ENCODE results near the gene PPIG.
"Not testable (repeated sequence)": the region's sequence is repeated elsewhere in the genome, so short reads cannot be mapped to it uniquely, and the experiment has no call there.

Gene PPIG

DNA sequence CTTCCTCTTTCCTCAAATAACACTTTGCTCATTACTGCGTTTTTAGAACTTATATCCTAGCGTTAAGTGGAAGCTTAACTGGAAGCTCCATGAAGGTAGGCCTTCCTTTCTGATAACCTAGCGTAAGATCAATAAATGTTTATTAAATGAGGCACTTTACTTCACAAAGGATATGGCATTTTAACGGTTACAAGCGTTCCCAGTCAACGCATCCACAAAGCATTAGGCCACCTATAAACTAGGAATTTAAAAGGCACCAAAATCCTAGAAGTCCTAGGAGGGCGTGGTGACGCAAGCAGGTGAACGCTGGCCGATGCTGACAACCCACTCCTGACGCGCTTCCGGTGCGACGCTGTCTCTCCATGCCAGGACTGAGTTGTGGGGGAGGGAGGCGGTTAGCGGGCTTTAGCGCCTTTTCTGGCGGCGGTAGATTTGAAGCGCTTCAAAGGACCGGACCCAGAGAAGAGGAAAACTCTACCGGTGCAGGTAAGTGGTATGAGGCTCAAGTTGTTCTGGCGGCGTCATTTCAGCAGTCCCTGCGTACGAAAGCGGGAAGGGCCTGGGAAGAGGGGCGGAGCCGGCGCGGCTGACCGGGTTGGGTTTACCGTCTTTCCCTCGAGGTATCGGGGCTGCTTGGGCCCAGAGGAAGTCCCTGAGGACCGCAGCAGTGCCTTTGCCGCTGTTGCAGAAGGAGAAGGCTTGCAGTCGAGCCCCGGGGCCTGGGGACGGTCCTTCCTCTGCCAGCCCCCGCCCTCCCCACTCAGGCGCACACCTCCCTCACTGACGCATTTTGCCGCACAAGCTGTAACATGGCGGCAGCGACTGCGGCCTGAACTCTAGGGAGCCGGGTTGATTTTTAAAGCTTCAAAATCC lies at the start of gene PPIG:
PPIG (plus strand) TSS at position 347 of the 873 bp plus-strand sequence. CDS start 19,691 bp downstream, outside the sequence.
- DNase-seq, result peak; percentile 93

- DNase-seq, result not testable (repeated sequence)
Observed at GRCh38 chr2:169539460-169539859, 44.7 kb upstream of the PPIG start.

DNA sequence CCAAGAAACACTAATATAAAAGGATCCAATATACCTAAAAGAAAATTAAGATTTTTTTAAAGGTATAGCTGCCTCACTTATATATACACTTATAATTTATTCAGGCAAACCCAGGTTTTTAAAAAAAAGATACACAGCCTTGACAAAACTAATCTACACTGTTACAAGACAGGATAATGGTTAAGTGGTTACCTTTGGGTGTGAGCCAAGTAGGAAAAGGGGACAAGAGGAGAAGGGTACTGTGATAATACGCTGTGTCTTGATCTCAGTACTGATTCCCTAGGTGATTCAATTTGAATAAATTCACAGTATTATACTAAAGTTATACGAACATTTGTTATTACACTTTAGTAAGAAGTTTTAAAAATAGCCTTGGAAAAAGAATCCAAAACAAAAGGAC lies 44.0 kb upstream of the PPIG start:
- no peak for DNase-seq

DNA sequence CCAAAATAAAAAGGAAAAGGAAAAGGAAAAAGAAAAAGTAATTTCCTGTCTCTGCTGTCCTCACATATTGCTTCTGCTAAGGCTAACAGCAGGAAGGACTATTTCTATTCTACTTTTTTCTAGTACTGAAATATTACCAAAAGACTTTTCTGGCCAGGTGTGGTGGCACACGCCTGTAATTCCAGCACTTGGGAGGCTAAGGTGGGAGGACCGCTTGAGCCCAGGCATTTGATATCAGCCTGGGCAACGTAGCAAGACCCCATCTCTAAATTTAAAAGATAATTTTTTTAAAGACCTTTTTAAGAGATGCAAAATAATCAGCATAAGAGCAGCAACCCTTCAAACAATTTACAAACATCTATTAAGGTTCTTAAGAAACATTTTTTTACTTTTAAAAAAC lies 41.7 kb upstream of the PPIG start:
- DNase-seq, result no peak

GRCh38 chr2:169546756-169547155 lies 37.4 kb upstream of the PPIG start:
- DNase-seq, result peak; percentile 32

GRCh38 chr2:169561364-169561763 lies 22.8 kb upstream of the PPIG start:
- DNase-seq, result no peak

- not testable (repeated sequence) for DNase-seq
Observed at GRCh38 chr2:169562084-169562483, 22.1 kb upstream of the PPIG start.

- no peak for DNase-seq
Observed at GRCh38 chr2:169562519-169562918, 21.6 kb upstream of the PPIG start.

DNA sequence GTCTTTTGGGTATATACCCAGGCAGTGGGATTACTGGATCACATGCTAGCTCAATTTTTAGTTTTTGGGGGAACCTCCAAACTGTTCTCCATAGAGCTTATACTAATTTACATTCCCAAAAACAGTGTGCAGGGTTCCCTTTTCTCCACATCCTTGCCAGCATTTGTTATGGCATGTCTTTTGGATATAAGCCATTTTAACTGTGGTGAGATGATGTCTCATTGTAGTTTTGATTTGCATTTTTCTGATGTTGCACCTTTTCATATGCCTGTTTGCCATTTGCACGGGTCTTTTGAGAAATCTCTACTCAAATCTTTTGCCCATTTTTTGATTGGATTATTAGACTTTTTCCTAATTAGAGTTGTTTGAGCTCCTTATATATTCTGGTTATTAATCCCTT lies 18.5 kb upstream of the PPIG start:
- no peak for DNase-seq

GRCh38 chr2:169569948-169570347 lies 14.2 kb upstream of the PPIG start:
- no peak for DNase-seq

DNA sequence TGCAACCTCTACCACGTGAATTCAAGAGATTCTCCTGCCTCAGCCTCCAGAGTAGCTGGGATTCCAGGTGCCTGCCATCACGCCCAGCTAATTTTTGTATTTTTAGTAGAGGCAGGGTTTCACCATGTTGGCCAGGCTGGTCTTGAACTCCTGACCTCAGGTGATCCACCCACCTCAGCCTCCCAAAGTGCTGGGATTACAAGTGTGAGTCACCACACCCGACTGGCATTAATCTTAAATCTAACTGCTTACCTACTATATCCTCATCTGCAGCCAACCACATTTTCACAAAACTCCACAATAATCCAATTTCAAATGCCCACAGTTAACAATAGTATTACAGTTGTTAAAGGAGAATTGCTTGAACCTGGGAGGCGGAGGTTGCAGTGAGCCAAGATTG lies 13.4 kb upstream of the PPIG start:
- DNase-seq, result not testable (repeated sequence)

- no peak for DNase-seq
Observed at GRCh38 chr2:169571571-169571970, 12.6 kb upstream of the PPIG start.

DNA sequence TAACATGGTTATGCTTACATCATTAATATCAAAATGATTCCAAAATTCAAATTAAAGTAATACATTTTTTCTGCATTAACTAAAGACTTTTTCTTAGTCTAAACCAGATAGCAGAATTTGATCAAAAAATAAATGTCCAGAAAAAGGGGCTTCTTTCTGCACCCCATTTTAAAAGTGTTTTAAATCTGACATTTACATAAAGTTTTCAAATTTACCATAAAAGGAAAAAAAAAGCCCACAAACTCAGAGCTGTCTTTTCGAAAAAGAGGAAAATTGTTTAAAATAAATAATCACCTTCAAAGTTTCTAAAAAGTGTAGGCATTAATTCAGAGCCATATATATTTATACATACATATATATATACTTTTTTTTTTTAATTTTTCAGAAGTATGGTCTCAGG lies 12.0 kb upstream of the PPIG start:
- no peak for DNase-seq

- no peak for DNase-seq
Observed at GRCh38 chr2:169572821-169573159, 11.4 kb upstream of the PPIG start.

DNA sequence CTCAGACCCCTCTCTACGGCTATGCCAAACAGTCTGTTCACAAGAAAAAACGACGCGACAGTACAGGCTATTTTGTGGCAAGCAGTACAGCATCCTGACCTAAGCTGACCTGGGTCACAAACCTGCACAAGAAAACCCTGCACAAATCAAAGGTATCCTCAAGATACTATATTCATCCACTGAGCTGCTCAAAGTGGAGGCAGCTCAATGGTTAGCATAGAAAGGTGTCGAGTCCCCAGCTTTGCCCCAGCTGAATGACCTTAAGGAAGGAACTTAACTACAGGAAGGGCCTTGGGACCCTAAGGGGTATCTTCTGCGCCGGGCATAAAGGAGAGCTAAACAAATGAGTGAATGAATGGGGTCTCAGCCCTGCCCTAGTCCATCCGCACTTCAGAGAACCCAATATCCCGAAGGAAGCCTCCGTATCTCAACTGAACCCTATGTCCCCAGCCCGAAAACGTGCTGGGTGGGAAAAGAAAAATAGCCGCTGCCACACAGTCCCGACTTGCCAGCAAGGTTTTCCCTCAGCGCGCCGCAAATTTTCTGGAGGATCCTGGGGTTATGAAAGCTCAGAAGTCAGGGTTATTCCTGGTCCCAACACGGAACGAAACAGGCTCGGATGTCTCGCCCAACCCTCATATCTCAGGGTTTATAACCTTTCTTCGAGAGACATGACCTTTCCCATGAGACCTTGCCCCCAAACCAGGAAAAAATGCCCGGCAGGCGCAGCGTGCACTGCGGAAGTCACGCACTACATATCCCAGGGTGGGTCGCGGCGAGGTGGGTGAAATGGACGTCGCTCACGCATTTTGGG lies 10.8 kb upstream of the PPIG start, which contains the start of gene FASTKD1:
FASTKD1 (minus strand) TSS at position 706 of the 814 bp plus-strand sequence. CDS start 1,836 bp downstream, outside the sequence.
- DNase-seq, result peak; percentile 96

DNA sequence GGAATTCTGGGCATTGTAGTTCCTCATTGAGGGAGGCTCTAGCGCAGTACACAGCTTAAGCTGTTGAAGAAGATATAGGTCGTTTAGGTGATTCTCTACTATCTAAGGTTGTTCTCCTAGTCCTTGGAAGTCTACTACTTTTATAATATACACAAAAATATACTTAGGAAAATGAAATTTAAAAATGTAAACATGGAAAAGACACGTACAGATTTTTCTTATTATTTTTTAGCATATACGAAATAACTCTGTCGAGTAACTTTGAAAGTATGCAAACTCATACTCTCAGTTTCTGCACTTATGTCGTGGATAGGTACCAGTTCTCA lies 10.2 kb upstream of the PPIG start:
- DNase-seq, result no peak

GRCh38 chr2:169574539-169574938 lies 9.6 kb upstream of the PPIG start:
- DNase-seq, result not testable (repeated sequence)

DNA sequence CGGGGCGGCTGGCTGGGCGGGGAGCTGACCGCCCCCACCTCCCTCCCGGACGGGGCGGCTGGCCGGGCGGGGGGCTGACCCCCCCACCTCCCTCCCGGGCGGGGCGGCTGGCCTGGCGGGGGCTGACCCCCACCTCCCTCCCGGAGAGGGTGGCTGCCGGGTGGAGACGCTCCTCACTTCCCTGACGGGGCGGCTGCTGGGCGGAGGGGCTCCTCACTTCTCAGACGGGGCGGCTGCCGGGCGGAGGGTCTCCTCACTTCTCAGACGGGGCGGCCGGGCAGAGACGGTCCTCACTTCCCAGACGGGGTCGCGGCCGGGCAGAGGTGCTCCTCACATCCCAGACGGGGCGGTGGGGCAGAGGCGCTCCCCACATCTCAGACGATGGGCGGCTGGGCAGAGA lies 8.9 kb upstream of the PPIG start:
- not testable (repeated sequence) for DNase-seq

DNA sequence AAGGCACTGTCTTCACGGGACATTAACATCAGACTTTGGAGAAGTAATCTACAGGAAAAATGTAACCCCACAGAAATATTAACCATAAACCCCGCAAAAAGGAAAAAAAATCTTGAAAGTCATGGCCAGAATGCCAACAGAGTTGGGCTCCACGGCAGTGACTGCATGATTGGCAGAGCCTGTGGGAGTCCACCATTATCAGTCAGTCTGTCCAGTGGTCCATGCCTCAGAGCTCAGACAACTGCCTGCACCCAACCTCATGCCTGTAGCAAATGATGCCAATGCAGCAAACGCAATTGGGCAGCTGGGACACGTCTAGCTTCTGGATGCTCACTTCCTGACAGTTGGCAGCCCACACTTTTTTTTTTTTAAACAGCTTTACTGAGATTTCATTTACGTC lies 5.1 kb upstream of the PPIG start:
- no peak for DNase-seq

DNA sequence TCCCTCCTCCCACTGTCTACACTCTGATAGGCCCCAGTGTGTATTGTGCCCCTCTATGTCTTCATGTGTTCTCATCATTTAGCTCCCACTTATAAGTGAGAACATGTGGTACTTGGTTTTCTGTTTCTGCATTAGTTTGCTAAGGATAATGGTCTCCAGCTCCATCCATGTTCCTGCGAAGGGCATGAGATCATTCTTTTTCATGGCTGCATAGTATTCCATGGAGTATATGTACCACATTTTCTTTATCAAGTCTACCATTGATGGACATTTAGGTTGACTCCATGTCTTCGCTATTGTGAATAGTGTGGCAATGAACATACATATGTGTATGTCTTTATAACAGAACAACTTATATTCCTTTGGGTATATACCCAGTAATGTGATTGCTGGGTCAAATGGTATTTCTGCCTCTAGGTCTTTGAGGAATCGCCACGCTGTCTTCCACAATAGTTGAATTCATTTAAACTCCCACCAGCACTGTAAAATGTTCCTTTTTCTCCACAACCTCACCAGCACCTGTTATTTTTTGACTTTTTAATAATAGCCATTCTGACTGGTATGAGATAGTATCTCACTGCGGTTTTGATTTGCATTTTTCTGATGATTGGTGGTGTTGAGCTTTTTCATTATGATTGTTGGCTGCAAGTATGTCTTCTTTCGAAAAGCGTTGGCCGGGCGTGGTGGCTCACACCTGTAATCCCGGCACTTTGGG lies 1.4 kb upstream of the PPIG start:
- DNase-seq, result not testable (repeated sequence)

GRCh38 chr2:169583518-169583917 lies 633 bp upstream of the PPIG start:
- DNase-seq, result no peak

DNA sequence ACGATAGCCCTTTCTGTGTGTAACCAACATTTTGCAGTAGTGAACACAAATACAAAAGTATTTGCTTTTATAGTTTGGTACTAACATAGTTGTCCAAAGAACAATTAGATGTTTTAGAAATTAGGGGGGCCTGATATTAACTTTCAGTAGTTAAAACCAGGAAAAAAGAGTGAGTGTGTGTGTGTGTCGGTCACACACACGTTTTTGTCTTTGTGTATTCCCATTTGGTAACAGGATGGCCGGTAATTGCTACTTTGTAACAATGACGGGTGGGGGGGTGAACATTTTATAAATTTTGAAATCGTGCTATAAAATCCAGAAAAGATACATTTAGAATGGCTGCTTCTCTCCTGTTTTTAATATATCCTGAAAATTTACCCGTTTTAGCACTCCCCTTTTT lies 1.5 kb downstream of the PPIG start:
- DNase-seq, result no peak

- no peak for DNase-seq
Observed at GRCh38 chr2:169590804-169591203, 6.7 kb downstream of the PPIG start.
